ENCODE data around the gene ATG16L2.

The ATG16L2 gene

DNA sequence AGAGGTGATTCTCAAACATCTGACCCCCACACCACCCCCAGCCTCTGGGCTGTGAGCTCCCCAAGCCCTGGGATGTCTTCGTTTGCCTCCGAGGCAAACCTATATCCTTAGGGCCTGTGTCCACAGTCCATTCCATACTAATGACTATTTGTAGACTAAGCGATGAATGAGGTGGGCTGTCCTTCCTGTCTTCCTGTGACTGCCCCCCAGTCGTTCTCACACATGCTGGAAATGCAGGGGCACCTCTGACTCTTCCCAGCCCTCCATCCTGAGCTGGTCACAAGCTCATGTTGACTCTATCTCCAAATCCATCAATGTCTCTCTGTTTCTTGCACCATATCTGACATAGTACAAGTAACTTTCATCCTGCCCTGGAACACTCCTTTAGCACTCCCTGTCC, 4.8 kb downstream of the ATG16L2 start:
- Histone ChIP-seq H3K23ac (ENCODE audit: low read length in 2 of 2) (no peak overlapping the region), H3K14ac (ENCODE audit: low read length in 2 of 2) (no peak overlapping the region), H3K9ac (ENCODE audit: low read length) (no peak overlapping the region), H3K18ac (ENCODE audit: low read depth in 1 of 2, low read length in 2 of 2) (no peak overlapping the region), H2BK15ac (ENCODE audit: low read depth, poor library complexity, severe bottlenecking) (no peak overlapping the region), H2AK5ac (ENCODE audit: low read length, severe bottlenecking) (no peak overlapping the region), H3K9me3 (ENCODE audit: control insufficient read depth, low read length) (no peaks in the 10 kb centered on the region), H3K4me1 (ENCODE audit: control insufficient read depth, insufficient read depth, low read depth, low read length) (peaks cover 30% of the 10 kb centered on the region), H3K4me3 (ENCODE audit: insufficient read depth in 1 of 2, low read depth in 1 of 2, low read length in 2 of 2) (no peak overlapping the region), H2BK12ac (ENCODE audit: low read length in 2 of 2) (no peak overlapping the region), H3K4ac (ENCODE audit: low read depth in 1 of 2, low read length in 2 of 2) (no peak overlapping the region), H3K27me3 (ENCODE audit: control insufficient read depth in 1 of 2, insufficient read depth in 1 of 2, low read length in 2 of 2) (no peaks in the 10 kb centered on the region), H4K91ac (ENCODE audit: low read length) (no peak overlapping the region), H3K36me3 (ENCODE audit: control insufficient read depth in 1 of 2, insufficient read depth in 2 of 2, low read depth in 1 of 2, low read length in 2 of 2) (peaks cover 8 to 16% of the 10 kb centered on the region in 2 experiments), H3K79me1 (replicated peaks; ENCODE audit: low read length, poor library complexity, severe bottlenecking) (peaks cover 5% of the 10 kb centered on the region), H2BK120ac (ENCODE audit: low read depth, low read length) (no peak overlapping the region), H3K4me2 (ENCODE audit: low read length, poor library complexity, severe bottlenecking) (no peak overlapping the region), H4K8ac (ENCODE audit: low read length) (no peak overlapping the region), H2AFZ (ENCODE audit: low read depth, low read length) (no peak overlapping the region), H3K27ac (ENCODE audit: low read length, poor library complexity, severe bottlenecking) (no peak overlapping the region), H2BK5ac (ENCODE audit: low read depth, low read length, poor library complexity, severe bottlenecking) (no peak overlapping the region)
- WGBS: 57% methylated on average over 4 of the region's 4 CpGs
- no peak for DNase-seq

DNA sequence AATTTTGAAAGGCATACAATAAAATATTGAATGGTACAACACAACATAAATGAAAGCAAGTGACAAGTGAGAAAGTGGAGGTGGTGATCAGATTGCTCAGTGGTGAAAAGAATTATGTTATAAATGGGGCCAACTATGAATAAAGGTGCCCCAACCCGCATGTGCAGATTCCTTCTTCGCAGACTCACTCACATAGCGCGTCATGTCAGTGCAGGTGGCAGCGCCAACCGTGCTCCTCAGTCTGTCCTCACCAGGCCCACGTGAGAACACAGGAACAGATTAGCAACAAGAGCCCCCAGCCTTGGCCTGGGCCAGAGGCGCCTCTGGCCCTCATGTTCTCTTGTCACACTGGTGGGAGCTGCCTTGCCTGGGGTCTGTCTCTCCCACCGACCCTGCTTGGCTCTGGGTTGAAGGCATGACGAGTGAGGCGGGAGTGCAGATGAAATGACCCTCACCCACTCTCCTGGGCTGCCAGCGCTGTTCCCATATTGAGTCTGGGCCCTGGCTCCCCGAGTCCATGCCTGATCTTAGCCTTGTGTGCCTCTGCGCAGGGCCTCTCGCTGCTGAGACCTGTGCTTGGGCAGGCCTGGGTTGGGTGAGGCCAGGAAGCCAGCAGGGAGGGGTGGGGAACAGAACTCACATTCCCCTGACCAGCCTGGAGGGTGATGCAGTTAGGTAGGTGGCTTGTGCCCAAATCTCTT, 6.4 kb downstream of the ATG16L2 start:
- DNase-seq: no peak
- Histone ChIP-seq H2BK12ac (ENCODE audit: low read length in 2 of 2) (no peak overlapping the region), H3K27ac (ENCODE audit: low read length, poor library complexity, severe bottlenecking) (no peak overlapping the region), H3K36me3 (ENCODE audit: control insufficient read depth in 1 of 2, insufficient read depth in 2 of 2, low read depth in 1 of 2, low read length in 2 of 2) (peaks cover 8 to 16% of the 10 kb centered on the region in 2 experiments), H3K79me1 (replicated peaks; ENCODE audit: low read length, poor library complexity, severe bottlenecking) (peaks cover under 1% of the 10 kb centered on the region), H4K91ac (ENCODE audit: low read length) (no peak overlapping the region), H3K4me3 (ENCODE audit: insufficient read depth in 1 of 2, low read depth in 1 of 2, low read length in 2 of 2) (no peak overlapping the region), H2BK15ac (ENCODE audit: low read depth, poor library complexity, severe bottlenecking) (no peak overlapping the region), H3K18ac (ENCODE audit: low read depth in 1 of 2, low read length in 2 of 2) (no peak overlapping the region), H4K8ac (ENCODE audit: low read length) (no peak overlapping the region), H3K4ac (ENCODE audit: low read depth in 1 of 2, low read length in 2 of 2) (no peak overlapping the region), H3K27me3 (ENCODE audit: control insufficient read depth in 1 of 2, insufficient read depth in 1 of 2, low read length in 2 of 2) (no peaks in the 10 kb centered on the region), H3K23ac (ENCODE audit: low read length in 2 of 2) (no peak overlapping the region), H2BK120ac (ENCODE audit: low read depth, low read length) (no peak overlapping the region), H3K14ac (ENCODE audit: low read length in 2 of 2) (no peak overlapping the region), H2AK5ac (ENCODE audit: low read length, severe bottlenecking) (no peak overlapping the region), H3K4me2 (ENCODE audit: low read length, poor library complexity, severe bottlenecking) (no peak overlapping the region), H3K9ac (ENCODE audit: low read length) (no peak overlapping the region), H2BK5ac (ENCODE audit: low read depth, low read length, poor library complexity, severe bottlenecking) (no peak overlapping the region), H3K9me3 (ENCODE audit: control insufficient read depth, low read length) (no peaks in the 10 kb centered on the region), H2AFZ (ENCODE audit: low read depth, low read length) (no peak overlapping the region), H3K4me1 (ENCODE audit: control insufficient read depth, insufficient read depth, low read depth, low read length) (peaks cover 34% of the 10 kb centered on the region)
- 98% methylated on average over 15 of the region's 15 CpGs for WGBS

DNA sequence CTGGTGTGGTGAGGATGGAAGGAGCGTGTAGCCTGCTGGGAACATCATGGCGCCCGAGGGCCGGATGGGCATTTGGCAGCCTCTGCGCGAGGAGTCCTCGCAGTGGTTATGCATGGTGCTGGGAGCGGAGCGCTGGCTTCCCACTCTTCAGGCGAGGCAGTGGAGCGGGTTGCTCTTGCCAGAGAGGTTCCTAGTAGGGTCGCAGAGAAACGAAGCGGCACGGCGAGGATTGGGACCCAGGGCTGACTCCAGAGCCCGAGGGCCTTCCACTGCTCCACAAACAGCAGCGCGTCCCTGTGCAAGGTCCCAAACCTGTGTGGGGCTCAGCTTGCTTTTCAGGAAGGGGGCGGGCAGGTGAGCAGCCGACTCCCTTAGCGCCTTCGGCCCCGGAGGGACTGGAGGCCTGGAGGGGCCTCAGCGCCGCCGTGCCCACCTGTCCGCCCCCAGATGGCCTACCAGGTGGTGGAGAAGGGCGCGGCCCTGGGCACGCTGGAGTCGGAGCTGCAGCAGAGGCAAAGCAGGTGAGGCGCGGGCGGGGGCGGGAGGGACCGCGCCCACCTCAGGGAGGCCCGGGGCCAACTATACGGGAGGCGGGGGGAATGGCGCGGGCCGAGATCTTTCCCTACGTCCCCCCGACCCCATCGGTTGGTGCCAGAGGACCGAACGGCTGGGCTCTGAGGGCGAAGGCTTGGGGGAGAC, 7.2 kb downstream of the ATG16L2 start:
- Histone ChIP-seq H4K8ac (ENCODE audit: low read length) (peak overlapping the region; percentile 85), H3K27me3 (ENCODE audit: control insufficient read depth in 1 of 2, insufficient read depth in 1 of 2, low read length in 2 of 2) (no peaks in the 10 kb centered on the region), H2AFZ (ENCODE audit: low read depth, low read length) (peak overlapping the region; percentile 90), H3K18ac (ENCODE audit: low read depth in 1 of 2, low read length in 2 of 2) (peak overlapping the region; percentile 28 to 75), H2BK12ac (ENCODE audit: low read length in 2 of 2) (peak overlapping the region in 1 of 2 experiments; percentile 10), H3K4me1 (ENCODE audit: control insufficient read depth, insufficient read depth, low read depth, low read length) (peaks cover 31% of the 10 kb centered on the region), H3K4ac (ENCODE audit: low read depth in 1 of 2, low read length in 2 of 2) (peak overlapping the region in 1 of 2 experiments; percentile 17), H3K27ac (ENCODE audit: low read length, poor library complexity, severe bottlenecking) (no peak overlapping the region), H3K23ac (ENCODE audit: low read length in 2 of 2) (peak overlapping the region in 1 of 2 experiments; percentile 26), H4K91ac (ENCODE audit: low read length) (peak overlapping the region; percentile 46), H2BK15ac (ENCODE audit: low read depth, poor library complexity, severe bottlenecking) (peak overlapping the region; percentile 85), H3K79me1 (replicated peaks; ENCODE audit: low read length, poor library complexity, severe bottlenecking) (no peaks in the 10 kb centered on the region), H3K9me3 (ENCODE audit: control insufficient read depth, low read length) (no peaks in the 10 kb centered on the region), H3K14ac (ENCODE audit: low read length in 2 of 2) (peak overlapping the region in 1 of 2 experiments; percentile 73), H2BK120ac (ENCODE audit: low read depth, low read length) (no peak overlapping the region), H3K36me3 (ENCODE audit: control insufficient read depth in 1 of 2, insufficient read depth in 2 of 2, low read depth in 1 of 2, low read length in 2 of 2) (peaks cover 13 to 16% of the 10 kb centered on the region in 2 experiments), H3K4me2 (ENCODE audit: low read length, poor library complexity, severe bottlenecking) (peak overlapping the region; percentile 99), H2AK5ac (ENCODE audit: low read length, severe bottlenecking) (no peak overlapping the region), H2BK5ac (ENCODE audit: low read depth, low read length, poor library complexity, severe bottlenecking) (no peak overlapping the region), H3K4me3 (ENCODE audit: insufficient read depth in 1 of 2, low read depth in 1 of 2, low read length in 2 of 2) (peak overlapping the region; percentile 58 to 83), H3K9ac (ENCODE audit: low read length) (peak overlapping the region; percentile 82)
- DNase-seq: no peak
- WGBS: 42% methylated on average over 50 of the region's 50 CpGs

All from mesenchymal stem cell (in vitro differentiated cells and primary cell).